ENCODE measurements around the gene ZNF808. TPM values are rescaled to one million over a fixed set of nuclear protein-coding genes. Genes with fewer than 3 reads are reported as not detected.
"Not testable (repeated sequence)": the region's sequence is repeated elsewhere in the genome, so short reads cannot be mapped to it uniquely, and the experiment has no call there.

The ZNF808 gene
- total RNA-seq, 1 experiment from 2014 or later, result 19.8 TPM

DNA sequence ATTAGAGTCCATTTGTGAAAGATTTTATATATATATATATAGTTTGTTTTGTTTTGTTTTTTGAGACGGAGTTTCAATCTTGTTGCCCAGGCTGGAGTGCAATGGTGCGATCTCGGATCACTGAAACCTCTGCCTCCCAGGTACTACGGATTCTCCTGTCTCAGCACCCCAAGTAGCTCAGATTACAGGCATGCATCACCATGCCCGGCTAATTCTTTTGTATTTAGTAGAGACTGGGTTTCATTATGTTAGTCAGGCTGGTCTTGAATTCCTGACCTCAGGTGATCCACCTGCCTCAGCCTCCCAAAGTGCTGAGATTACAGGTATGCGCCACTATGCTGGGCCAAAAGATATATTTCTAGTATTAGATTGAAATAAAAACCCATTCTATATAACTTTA, 38.7 kb downstream of the ZNF808 start:
- Mint-ChIP-seq H3K27ac (ENCODE audit: unreplicated experiment) (no peak overlapping the region), H3K36me3 (ENCODE audit: insufficient read depth, unreplicated experiment) (peaks cover 55% of the 10 kb centered on the region), H3K4me3 (ENCODE audit: unreplicated experiment) (no peak overlapping the region), H3K27me3 (ENCODE audit: insufficient read depth, unreplicated experiment) (no peaks in the 10 kb centered on the region), H3K9me3 (ENCODE audit: unreplicated experiment) (peaks cover 6% of the 10 kb centered on the region), H3K4me1 (ENCODE audit: low read depth, unreplicated experiment) (peaks cover 6% of the 10 kb centered on the region)
- Histone ChIP-seq H3K4me3 (ENCODE audit: low read depth, low read length) (no peak overlapping the region), H3K9me3 (peaks cover 21% of the 10 kb centered on the region; the same call in 1 of the 2 replicates), H3K4me1 (0 out of 2 replicates have a peak, but pooled peaks cover 3% of the 10 kb centered on the region), H3K36me3 (ENCODE audit: control insufficient read depth, insufficient read depth, low read length) (no peaks in the 10 kb centered on the region; the same call in 1 of the 2 replicates), H3K27me3 (replicated peaks; ENCODE audit: control insufficient read depth, insufficient read depth, low read length) (no peaks in the 10 kb centered on the region)
- no TSS peak for BruUV-seq (replicated peaks)
- TF ChIP-seq, protein P1, sequence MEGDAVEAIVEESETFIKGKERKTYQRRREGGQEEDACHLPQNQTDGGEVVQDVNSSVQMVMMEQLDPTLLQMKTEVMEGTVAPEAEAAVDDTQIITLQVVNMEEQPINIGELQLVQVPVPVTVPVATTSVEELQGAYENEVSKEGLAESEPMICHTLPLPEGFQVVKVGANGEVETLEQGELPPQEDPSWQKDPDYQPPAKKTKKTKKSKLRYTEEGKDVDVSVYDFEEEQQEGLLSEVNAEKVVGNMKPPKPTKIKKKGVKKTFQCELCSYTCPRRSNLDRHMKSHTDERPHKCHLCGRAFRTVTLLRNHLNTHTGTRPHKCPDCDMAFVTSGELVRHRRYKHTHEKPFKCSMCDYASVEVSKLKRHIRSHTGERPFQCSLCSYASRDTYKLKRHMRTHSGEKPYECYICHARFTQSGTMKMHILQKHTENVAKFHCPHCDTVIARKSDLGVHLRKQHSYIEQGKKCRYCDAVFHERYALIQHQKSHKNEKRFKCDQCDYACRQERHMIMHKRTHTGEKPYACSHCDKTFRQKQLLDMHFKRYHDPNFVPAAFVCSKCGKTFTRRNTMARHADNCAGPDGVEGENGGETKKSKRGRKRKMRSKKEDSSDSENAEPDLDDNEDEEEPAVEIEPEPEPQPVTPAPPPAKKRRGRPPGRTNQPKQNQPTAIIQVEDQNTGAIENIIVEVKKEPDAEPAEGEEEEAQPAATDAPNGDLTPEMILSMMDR (IDR thresholded peaks at IDR 0.05; ENCODE audit: insufficient read depth in 1 of 2, low read depth in 1 of 2, low read length in 1 of 2, severe bottlenecking in 1 of 2, unreplicated experiment in 1 of 2), result no peak
- POLR2A ChIA-PET, result no interaction called here
- no peak for DNase-seq
- CTCF ChIA-PET, result no interaction called here
- intact Hi-C loops (cut with micrococcal nuclease; ENCODE audit: unreplicated experiment), result no loop called here

DNA sequence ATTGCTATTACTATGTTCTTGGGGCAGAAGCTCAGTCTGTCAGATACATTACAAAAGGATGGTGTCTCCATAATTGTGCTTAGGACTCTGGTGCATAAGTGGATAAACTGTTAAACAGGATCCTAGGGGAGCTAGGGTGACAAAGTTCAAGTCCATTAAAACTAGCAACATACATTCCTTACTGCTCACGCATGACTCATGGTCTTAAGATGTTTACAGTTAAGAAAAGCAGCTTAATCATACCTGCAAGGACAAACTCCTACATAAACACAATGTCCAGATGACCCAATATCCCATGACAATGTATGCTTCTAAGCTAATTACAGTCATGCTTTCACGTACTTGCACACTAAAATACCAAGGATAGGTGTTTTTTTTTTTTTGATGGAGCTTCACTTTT, 39.1 kb downstream of the ZNF808 start:
- Mint-ChIP-seq H3K27me3 (ENCODE audit: insufficient read depth, unreplicated experiment) (no peaks in the 10 kb centered on the region), H3K36me3 (ENCODE audit: insufficient read depth, unreplicated experiment) (peaks cover 59% of the 10 kb centered on the region), H3K9me3 (ENCODE audit: unreplicated experiment) (peaks cover 11% of the 10 kb centered on the region), H3K4me1 (ENCODE audit: low read depth, unreplicated experiment) (peaks cover 10% of the 10 kb centered on the region), H3K4me3 (ENCODE audit: unreplicated experiment) (no peak overlapping the region), H3K27ac (ENCODE audit: unreplicated experiment) (no peak overlapping the region)
- no TSS peak for BruUV-seq (replicated peaks)
- CTCF ChIA-PET, result no interaction called here
- POLR2A ChIA-PET, result no interaction called here
- H3K27me3 ChIP-seq (replicated peaks; ENCODE audit: control insufficient read depth, insufficient read depth, low read length), result no peaks in the 10 kb centered on the region
- TF ChIP-seq, protein P1 (IDR thresholded peaks at IDR 0.05; ENCODE audit: insufficient read depth in 1 of 2, low read depth in 1 of 2, low read length in 1 of 2, severe bottlenecking in 1 of 2, unreplicated experiment in 1 of 2), result no peak
- H3K9me3 ChIP-seq, result peaks cover 21% of the 10 kb centered on the region; the same call in 1 of the 2 replicates
- 0 out of 2 replicates have a peak, but pooled peaks cover 3% of the 10 kb centered on the region for H3K4me1 ChIP-seq
- no peaks in the 10 kb centered on the region; the same call in 1 of the 2 replicates for H3K36me3 ChIP-seq (ENCODE audit: control insufficient read depth, insufficient read depth, low read length)
- peak in 1 of 2 experiments; percentile 11 for DNase-seq
- intact Hi-C loops (cut with micrococcal nuclease; ENCODE audit: unreplicated experiment), result no loop called here
- no peak overlapping the region for H3K4me3 ChIP-seq (ENCODE audit: low read depth, low read length)

DNA sequence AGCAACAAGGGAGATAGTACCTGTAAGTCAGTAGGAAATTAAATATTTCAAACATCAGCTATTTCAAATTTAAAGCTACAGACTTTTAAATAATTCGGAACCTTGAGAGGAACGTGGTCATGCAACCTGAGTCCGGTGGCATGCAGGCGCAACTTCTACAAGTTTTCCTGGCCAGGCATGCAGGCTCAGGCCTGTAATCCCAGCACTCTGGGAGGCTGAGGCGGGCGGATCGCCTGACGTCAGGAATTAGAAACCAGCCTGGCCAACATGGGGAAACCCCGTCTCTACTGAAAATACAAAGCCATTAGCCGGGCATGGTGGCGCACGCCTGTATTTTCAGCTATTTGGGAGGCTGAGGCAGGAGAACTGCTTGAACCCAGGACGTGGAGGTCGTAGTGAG, 40.5 kb downstream of the ZNF808 start:
- Mint-ChIP-seq H3K27me3 (ENCODE audit: insufficient read depth, unreplicated experiment) (no peaks in the 10 kb centered on the region), H3K4me1 (ENCODE audit: low read depth, unreplicated experiment) (peaks cover 10% of the 10 kb centered on the region), H3K9me3 (ENCODE audit: unreplicated experiment) (peaks cover 19% of the 10 kb centered on the region), H3K36me3 (ENCODE audit: insufficient read depth, unreplicated experiment) (peaks cover 61% of the 10 kb centered on the region), H3K27ac (ENCODE audit: unreplicated experiment) (no peak overlapping the region), H3K4me3 (ENCODE audit: unreplicated experiment) (no peak overlapping the region)
- Histone ChIP-seq H3K36me3 (ENCODE audit: control insufficient read depth, insufficient read depth, low read length) (peaks cover 1% of the 10 kb centered on the region; the same call in 1 of the 2 replicates), H3K27me3 (replicated peaks; ENCODE audit: control insufficient read depth, insufficient read depth, low read length) (no peaks in the 10 kb centered on the region), H3K4me1 (0 out of 2 replicates have a peak, but pooled peaks cover 3% of the 10 kb centered on the region), H3K4me3 (ENCODE audit: low read depth, low read length) (no peak overlapping the region), H3K9me3 (peaks cover 21% of the 10 kb centered on the region; the same call in 1 of the 2 replicates)
- BruUV-seq (replicated peaks), result no TSS peak
- ChIA-PET POLR2A (no interaction called here), CTCF (no interaction called here)
- TF ChIP-seq, protein P1 (IDR thresholded peaks at IDR 0.05; ENCODE audit: insufficient read depth in 1 of 2, low read depth in 1 of 2, low read length in 1 of 2, severe bottlenecking in 1 of 2, unreplicated experiment in 1 of 2), result no peak
- intact Hi-C loops (cut with micrococcal nuclease; ENCODE audit: unreplicated experiment), result no loop called here
- DNase-seq, result no peak

DNA sequence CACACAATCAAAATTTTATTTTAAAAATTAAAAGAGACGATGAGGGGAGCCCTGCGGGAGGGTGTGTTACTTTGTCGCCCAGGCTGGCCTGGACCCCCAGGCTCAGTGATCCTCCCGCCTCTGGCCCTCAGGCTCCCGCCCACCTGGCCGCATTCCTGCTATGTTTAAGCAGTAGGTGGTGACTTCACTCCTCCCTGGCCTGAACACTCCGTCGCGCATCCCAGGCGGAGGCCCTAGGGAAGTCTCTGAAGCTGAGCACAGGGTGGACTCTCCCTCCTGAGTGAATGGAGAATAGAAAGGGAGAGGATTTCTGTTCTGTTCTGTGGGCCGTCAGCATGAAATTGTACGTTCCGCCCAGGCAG, 42.2 kb downstream of the ZNF808 start:
- Mint-ChIP-seq H3K9me3 (ENCODE audit: unreplicated experiment) (peaks cover 22% of the 10 kb centered on the region), H3K4me1 (ENCODE audit: low read depth, unreplicated experiment) (peaks cover 10% of the 10 kb centered on the region), H3K27ac (ENCODE audit: unreplicated experiment) (peak overlapping the region; percentile 90), H3K36me3 (ENCODE audit: insufficient read depth, unreplicated experiment) (peaks cover 61% of the 10 kb centered on the region), H3K4me3 (ENCODE audit: unreplicated experiment) (peak overlapping the region; percentile 75)
- BruUV-seq (replicated peaks), result TSS peak; percentile 98
- POLR2A ChIA-PET, result interaction anchor here (0.6 kb wide), 1 partner anchor 37 kb away, joined by 6 read pairs; no protein-coding TSS in a partner anchor
- CTCF ChIA-PET; H3K4me1 ChIP-seq; H3K27me3 Mint-ChIP-seq (ENCODE audit: insufficient read depth, unreplicated experiment); H3K36me3 ChIP-seq (ENCODE audit: control insufficient read depth, insufficient read depth, low read length); H3K27me3 ChIP-seq (replicated peaks; ENCODE audit: control insufficient read depth, insufficient read depth, low read length); H3K9me3 ChIP-seq; intact Hi-C loops (cut with micrococcal nuclease; ENCODE audit: unreplicated experiment): not testable (repeated sequence)
- peak; percentile 81 to 89 for DNase-seq
- peak overlapping the region; percentile 77 for H3K4me3 ChIP-seq (ENCODE audit: low read depth, low read length)

Data from Caco-2 (cell line).